ENCODE measurements around the gene FAAP20. TPM values are rescaled to one million over a fixed set of nuclear protein-coding genes. Genes with fewer than 3 reads are reported as not detected.
A peak's percentile ranks its signal among the peaks of the same experiment; 100 is the strongest.

FAAP20 gene
- total and polyA plus RNA-seq, 9 donors = 17.0 to 56.4 (median 45.2) TPM

DNA sequence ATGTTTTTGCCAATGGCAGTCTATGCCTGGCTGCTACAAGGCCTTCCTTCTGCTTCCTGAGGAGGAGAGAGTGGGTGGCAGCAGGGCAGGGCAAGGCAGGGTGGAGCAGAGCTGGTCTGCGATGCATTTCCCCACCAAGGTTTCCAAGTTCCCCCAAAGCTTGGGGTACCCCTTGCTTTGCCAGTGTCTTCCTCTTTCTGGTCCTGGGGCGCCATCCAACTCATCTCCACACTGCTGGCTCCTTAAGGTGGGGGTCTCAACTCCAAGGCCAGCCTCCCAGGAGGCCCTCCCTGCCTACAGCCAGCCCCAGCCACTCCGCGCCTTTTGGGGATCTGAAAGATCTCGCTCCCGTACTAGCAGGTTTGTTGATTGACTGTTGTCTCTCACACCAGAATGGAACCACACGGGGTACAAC lies 29.6 kb upstream of the FAAP20 start:
- Histone ChIP-seq H3K27ac (ENCODE audit: low read length) (no peak overlapping the region), H3K4me3 (ENCODE audit: low read length) (no peak overlapping the region), H3K36me3 (ENCODE audit: control insufficient read depth, insufficient read depth, low read length) (no peaks in the 10 kb centered on the region), H3K27me3 (ENCODE audit: control insufficient read depth, insufficient read depth, low read length) (no peaks in the 10 kb centered on the region), H3K4me1 (ENCODE audit: control insufficient read depth, insufficient read depth, low read length) (peaks cover 14% of the 10 kb centered on the region), H3K9me3 (replicated peaks; ENCODE audit: control insufficient read depth, low read depth, low read length) (no peaks in the 10 kb centered on the region)
- peak; percentile 4 for DNase-seq
- 75% methylated on average over 5 of the region's 7 CpGs for whole genome bisulfite sequencing (ENCODE audit: insufficient coverage)

DNA sequence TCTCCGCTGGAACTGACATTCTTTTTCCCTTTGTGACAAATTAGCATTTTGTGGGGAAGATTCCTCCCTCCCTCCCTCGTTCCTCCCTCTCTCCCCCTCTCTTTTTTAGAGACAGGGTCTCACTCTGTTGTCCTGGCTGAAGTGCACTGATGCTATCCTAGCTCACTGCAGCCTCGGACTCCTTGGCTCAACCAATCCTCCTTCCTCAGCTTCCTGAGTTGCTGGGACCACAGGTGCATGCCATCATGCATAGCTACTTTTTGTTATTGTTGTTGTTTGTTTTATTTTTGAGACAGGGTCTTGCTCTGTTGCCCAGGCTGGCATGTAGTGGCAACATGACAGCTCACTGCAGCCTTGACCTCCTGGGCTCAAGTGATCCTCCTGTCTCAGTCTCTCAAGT lies 26.7 kb upstream of the FAAP20 start:
- Histone ChIP-seq H3K9me3 (replicated peaks; ENCODE audit: control insufficient read depth, low read depth, low read length) (peaks cover 2% of the 10 kb centered on the region), H3K27me3 (ENCODE audit: control insufficient read depth, insufficient read depth, low read length) (no peaks in the 10 kb centered on the region), H3K4me3 (ENCODE audit: low read length) (no peak overlapping the region), H3K4me1 (ENCODE audit: control insufficient read depth, insufficient read depth, low read length) (peaks cover 8% of the 10 kb centered on the region), H3K27ac (ENCODE audit: low read length) (no peak overlapping the region), H3K36me3 (ENCODE audit: control insufficient read depth, insufficient read depth, low read length) (no peaks in the 10 kb centered on the region)
- DNase-seq = no peak
- WGBS (ENCODE audit: insufficient coverage) = 80% methylated on average over 1 of the region's 3 CpGs

- no peak overlapping the region for H3K4me3 ChIP-seq (ENCODE audit: low read length)
- no peak for DNase-seq
- no peaks in the 10 kb centered on the region for H3K27me3 ChIP-seq (ENCODE audit: control insufficient read depth, insufficient read depth, low read length)
- peaks cover 2% of the 10 kb centered on the region for H3K9me3 ChIP-seq (replicated peaks; ENCODE audit: control insufficient read depth, low read depth, low read length)
- H3K4me1 ChIP-seq (ENCODE audit: control insufficient read depth, insufficient read depth, low read length) = peaks cover 39% of the 10 kb centered on the region
- no peak overlapping the region for H3K27ac ChIP-seq (ENCODE audit: low read length)
- WGBS (ENCODE audit: insufficient coverage) = 83% methylated on average over 7 of the region's 7 CpGs
- no peaks in the 10 kb centered on the region for H3K36me3 ChIP-seq (ENCODE audit: control insufficient read depth, insufficient read depth, low read length)
These were observed 22.1 kb upstream of the FAAP20 start for GRCh38 chr1:2216767-2217058.

GRCh38 chr1:2215909-2216766 lies 21.6 kb upstream of the FAAP20 start:
- Histone ChIP-seq H3K4me1 (ENCODE audit: control insufficient read depth, insufficient read depth, low read length) (peaks cover 39% of the 10 kb centered on the region), H3K36me3 (ENCODE audit: control insufficient read depth, insufficient read depth, low read length) (no peaks in the 10 kb centered on the region), H3K9me3 (replicated peaks; ENCODE audit: control insufficient read depth, low read depth, low read length) (peaks cover 2% of the 10 kb centered on the region), H3K27ac (ENCODE audit: low read length) (no peak overlapping the region), H3K4me3 (ENCODE audit: low read length) (no peak overlapping the region), H3K27me3 (ENCODE audit: control insufficient read depth, insufficient read depth, low read length) (no peaks in the 10 kb centered on the region)
- no peak for DNase-seq
- 92% methylated on average over 25 of the region's 25 CpGs for WGBS (ENCODE audit: insufficient coverage)

DNA sequence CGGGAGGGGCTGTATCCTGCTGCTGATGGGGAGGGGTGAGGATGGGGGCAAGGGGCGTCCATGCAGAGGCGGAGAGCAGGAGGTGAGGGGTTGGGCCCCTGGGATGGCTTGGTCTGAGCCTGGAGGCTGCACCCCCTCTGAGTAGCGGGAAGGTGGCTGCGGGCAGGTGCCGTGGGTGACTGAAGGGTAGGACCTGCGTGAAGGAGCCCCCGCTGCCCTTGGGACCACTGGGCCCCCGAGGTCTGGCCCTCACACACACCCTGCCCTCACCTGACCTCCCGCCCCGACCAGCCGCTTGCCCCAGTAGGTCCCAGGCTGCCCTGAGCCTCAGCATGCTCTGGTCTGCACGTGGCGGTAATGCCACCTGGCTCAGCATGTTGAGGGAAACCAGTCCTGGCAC lies 20.8 kb upstream of the FAAP20 start:
- no peaks in the 10 kb centered on the region for H3K27me3 ChIP-seq (ENCODE audit: control insufficient read depth, insufficient read depth, low read length)
- 84% methylated on average over 12 of the region's 14 CpGs for WGBS (ENCODE audit: insufficient coverage)
- H3K4me3 ChIP-seq (ENCODE audit: low read length) = no peak overlapping the region
- no peak for DNase-seq
- H3K4me1 ChIP-seq (ENCODE audit: control insufficient read depth, insufficient read depth, low read length) = peaks cover 39% of the 10 kb centered on the region
- peaks cover 2% of the 10 kb centered on the region for H3K9me3 ChIP-seq (replicated peaks; ENCODE audit: control insufficient read depth, low read depth, low read length)
- H3K27ac ChIP-seq (ENCODE audit: low read length) = peak overlapping the region; percentile 93
- no peaks in the 10 kb centered on the region for H3K36me3 ChIP-seq (ENCODE audit: control insufficient read depth, insufficient read depth, low read length)

DNA sequence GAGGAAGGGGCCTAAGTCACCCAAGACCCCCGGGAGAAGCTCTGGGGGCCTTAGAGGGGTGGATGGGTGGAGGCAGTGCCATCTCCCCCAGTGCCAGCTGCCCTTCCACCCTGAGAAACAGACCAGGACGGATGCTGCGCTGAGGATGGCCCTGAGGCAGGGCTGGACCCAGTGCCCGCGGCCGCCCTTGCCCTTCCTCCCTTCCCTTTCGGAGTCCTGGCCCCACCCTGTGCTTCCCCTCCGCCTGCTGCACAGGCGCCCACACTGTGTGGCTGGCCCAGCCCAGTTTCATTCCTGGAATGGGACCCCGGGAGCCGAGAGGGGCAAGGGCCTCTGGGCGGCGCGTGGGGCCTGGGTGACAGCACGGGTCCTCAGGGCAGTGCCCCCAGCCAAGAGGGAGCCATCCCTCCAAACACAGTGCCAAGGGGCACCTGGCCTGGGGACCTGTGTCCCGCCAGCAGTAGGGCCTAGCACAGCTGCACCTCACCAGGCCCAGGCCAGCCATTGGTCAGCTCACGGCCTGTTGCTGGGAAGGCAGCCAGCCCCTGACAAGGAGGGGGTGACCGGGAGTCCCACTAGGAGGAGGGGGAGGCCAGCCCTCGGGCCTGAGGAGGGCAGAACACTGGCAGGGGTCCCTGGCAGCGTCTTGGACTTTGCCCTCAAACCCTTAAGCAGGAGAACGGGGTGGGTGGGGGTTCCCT lies 20.1 kb upstream of the FAAP20 start:
- Histone ChIP-seq H3K9me3 (replicated peaks; ENCODE audit: control insufficient read depth, low read depth, low read length) (peaks cover 2% of the 10 kb centered on the region), H3K36me3 (ENCODE audit: control insufficient read depth, insufficient read depth, low read length) (no peaks in the 10 kb centered on the region), H3K27ac (ENCODE audit: low read length) (peak overlapping the region; percentile 93), H3K4me1 (ENCODE audit: control insufficient read depth, insufficient read depth, low read length) (peaks cover 44% of the 10 kb centered on the region), H3K27me3 (ENCODE audit: control insufficient read depth, insufficient read depth, low read length) (no peaks in the 10 kb centered on the region), H3K4me3 (ENCODE audit: low read length) (no peak overlapping the region)
- peak; percentile 80 for DNase-seq
- 42% methylated on average over 18 of the region's 21 CpGs for WGBS (ENCODE audit: insufficient coverage)

DNA sequence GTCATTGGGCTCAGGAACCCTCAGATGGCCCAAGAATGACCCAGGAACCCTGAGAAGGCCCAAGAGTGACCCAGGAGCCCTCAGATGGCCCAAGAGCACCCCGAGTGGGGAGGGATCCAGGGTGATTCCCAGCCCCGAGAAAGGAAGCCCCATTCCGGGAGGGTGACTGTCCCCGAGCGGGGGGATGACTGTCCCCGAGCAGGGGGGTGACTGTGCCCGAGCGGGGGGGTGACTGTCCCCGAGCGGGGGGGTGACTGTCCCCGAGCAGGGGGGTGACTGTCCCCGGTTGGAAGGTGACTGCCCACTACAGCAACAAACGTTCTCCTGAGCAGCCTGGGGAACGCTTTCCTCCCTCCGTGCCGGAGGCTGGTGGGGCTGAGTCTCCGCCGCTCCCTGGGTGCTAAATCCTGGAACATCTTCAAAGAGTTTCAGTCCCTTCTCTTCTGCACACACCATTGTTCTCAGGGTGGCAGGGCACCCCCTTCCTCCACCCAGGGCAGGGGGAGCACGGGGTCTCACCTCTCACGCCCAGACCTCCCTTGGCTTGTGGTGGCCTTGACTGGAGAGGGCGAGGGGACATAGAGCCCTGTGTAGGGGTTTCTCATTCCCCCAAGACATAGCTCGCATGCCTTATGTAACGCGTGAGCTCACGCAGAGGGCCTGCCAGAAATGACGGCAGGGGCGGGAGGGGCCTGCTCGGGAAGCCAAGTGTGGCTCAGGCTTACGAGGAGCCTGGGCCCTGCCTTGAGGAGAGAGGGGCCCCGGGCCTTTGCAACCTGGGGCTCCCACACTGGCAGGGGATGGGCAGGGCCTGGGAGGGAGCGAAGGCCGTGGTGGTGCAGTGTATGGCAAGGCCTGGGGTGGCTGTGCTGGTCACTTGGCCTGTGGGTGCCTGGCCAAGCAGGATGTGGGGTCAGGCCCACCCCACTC lies 19.3 kb upstream of the FAAP20 start:
- Histone ChIP-seq H3K36me3 (ENCODE audit: control insufficient read depth, insufficient read depth, low read length) (no peaks in the 10 kb centered on the region), H3K4me3 (ENCODE audit: low read length) (no peak overlapping the region), H3K27ac (ENCODE audit: low read length) (peak overlapping the region; percentile 93), H3K27me3 (ENCODE audit: control insufficient read depth, insufficient read depth, low read length) (no peaks in the 10 kb centered on the region), H3K4me1 (ENCODE audit: control insufficient read depth, insufficient read depth, low read length) (peaks cover 53% of the 10 kb centered on the region), H3K9me3 (replicated peaks; ENCODE audit: control insufficient read depth, low read depth, low read length) (peaks cover 2% of the 10 kb centered on the region)
- peak; percentile 97 for DNase-seq
- 16% methylated on average over 21 of the region's 32 CpGs for WGBS (ENCODE audit: insufficient coverage)

- Histone ChIP-seq H3K4me1 (ENCODE audit: control insufficient read depth, insufficient read depth, low read length) (peaks cover 63% of the 10 kb centered on the region), H3K27me3 (ENCODE audit: control insufficient read depth, insufficient read depth, low read length) (no peaks in the 10 kb centered on the region), H3K4me3 (ENCODE audit: low read length) (peak overlapping the region; percentile 26), H3K9me3 (replicated peaks; ENCODE audit: control insufficient read depth, low read depth, low read length) (no peaks in the 10 kb centered on the region), H3K36me3 (ENCODE audit: control insufficient read depth, insufficient read depth, low read length) (no peaks in the 10 kb centered on the region), H3K27ac (ENCODE audit: low read length) (peak overlapping the region; percentile 93)
- WGBS (ENCODE audit: insufficient coverage) = 4% methylated on average over 44 of the region's 49 CpGs
- DNase-seq = peak; percentile 99
These were observed 18.2 kb upstream of the FAAP20 start for GRCh38 chr1:2212532-2213491.

DNA sequence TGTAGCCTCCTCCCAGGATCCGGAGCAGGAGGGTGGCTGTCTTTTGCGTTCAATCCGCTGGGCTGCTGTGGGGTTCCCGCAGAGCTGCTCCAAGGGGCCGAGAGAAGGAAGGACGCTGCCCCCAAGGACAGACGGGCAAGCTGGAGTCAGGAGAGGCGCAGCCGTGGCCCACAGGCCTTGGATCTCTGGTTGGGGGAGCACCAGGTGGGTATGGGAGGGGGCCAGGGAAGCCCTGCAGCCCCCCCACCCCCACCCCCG lies 17.6 kb upstream of the FAAP20 start:
- no peak for DNase-seq
- WGBS (ENCODE audit: insufficient coverage) = 20% methylated on average over 4 of the region's 10 CpGs
- Histone ChIP-seq H3K4me1 (ENCODE audit: control insufficient read depth, insufficient read depth, low read length) (peaks cover 69% of the 10 kb centered on the region), H3K9me3 (replicated peaks; ENCODE audit: control insufficient read depth, low read depth, low read length) (no peaks in the 10 kb centered on the region), H3K4me3 (ENCODE audit: low read length) (peak overlapping the region; percentile 26), H3K27me3 (ENCODE audit: control insufficient read depth, insufficient read depth, low read length) (no peaks in the 10 kb centered on the region), H3K36me3 (ENCODE audit: control insufficient read depth, insufficient read depth, low read length) (no peaks in the 10 kb centered on the region), H3K27ac (ENCODE audit: low read length) (peak overlapping the region; percentile 93)

Data from muscle of leg (tissue), 11 donors.